HCT116 (cell line): ENCODE measurements around the gene LAS1L.
"Not testable (repeated sequence)": the region's sequence is repeated elsewhere in the genome, so short reads cannot be mapped to it uniquely, and the experiment has no call there.

ENCODE experiments used
- EZH2phosphoT487 ChIP-seq: fragments of 200-600 bp; IDR thresholded peaks from 2 replicates; pipeline ENCODE4 v1.6.1; 2018; ENCODE audit warnings: antibody characterized with exemption, borderline replicate concordance
- POLR2A ChIP-seq: IDR thresholded peaks from 2 replicates; pipeline ENCODE4 v1.7.0; 2011; ENCODE audit warnings: borderline replicate concordance; ENCODE audit not compliant: insufficient read depth, insufficient read length; ENCODE audit errors: extremely low read depth
- TF ChIP-seq, protein P1 (sequence below), 3 experiments: fragments of 200-600 bp in 1 of 3; sonication (generic) in 1 of 3; IDR thresholded peaks in 2 of 3; conservative IDR thresholded peaks in 1 of 3; 2 replicates each; pipeline ENCODE4 v1.5.1; 2012 to 2017; ENCODE audit warnings: low read depth in 2 of 3, low read length in 2 of 3, antibody characterized with exemption in 1 of 3, borderline replicate concordance in 1 of 3, control low read depth in 1 of 3, mild to moderate bottlenecking in 1 of 3, mixed read lengths in 1 of 3, mixed run types in 1 of 3, moderate library complexity in 1 of 3; ENCODE audit not compliant: insufficient read depth in 1 of 3

DNA sequence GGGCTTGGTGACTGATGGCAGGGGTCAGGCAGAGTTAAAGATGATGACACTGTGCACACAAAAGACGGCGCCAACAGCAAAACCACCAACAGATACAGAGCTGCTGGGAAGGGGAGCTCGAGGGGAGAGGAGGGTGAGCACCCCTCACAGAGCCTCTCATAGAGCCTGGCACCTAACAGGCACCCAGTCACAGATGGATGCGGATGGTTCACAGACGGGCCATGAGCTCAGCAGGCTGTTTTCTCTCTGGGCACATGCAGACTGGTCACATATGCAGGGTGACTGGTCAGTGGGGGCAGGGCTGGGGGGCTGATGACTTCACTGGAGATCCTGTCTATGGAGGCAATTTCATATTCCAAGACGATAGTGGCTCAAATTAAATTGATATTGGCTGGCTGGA is 15.1 kb downstream of the LAS1L start:
- TF ChIP-seq, protein P1, sequence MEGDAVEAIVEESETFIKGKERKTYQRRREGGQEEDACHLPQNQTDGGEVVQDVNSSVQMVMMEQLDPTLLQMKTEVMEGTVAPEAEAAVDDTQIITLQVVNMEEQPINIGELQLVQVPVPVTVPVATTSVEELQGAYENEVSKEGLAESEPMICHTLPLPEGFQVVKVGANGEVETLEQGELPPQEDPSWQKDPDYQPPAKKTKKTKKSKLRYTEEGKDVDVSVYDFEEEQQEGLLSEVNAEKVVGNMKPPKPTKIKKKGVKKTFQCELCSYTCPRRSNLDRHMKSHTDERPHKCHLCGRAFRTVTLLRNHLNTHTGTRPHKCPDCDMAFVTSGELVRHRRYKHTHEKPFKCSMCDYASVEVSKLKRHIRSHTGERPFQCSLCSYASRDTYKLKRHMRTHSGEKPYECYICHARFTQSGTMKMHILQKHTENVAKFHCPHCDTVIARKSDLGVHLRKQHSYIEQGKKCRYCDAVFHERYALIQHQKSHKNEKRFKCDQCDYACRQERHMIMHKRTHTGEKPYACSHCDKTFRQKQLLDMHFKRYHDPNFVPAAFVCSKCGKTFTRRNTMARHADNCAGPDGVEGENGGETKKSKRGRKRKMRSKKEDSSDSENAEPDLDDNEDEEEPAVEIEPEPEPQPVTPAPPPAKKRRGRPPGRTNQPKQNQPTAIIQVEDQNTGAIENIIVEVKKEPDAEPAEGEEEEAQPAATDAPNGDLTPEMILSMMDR (IDR thresholded peaks at IDR 0.05 in 2 of 3, conservative IDR thresholded peaks at IDR 0.05 in 1 of 3; ENCODE audit: borderline replicate concordance in 1 of 3, insufficient read depth in 1 of 3, low read depth in 2 of 3, low read length in 2 of 3), result not testable (repeated sequence)
- not testable (repeated sequence) for TF ChIP-seq POLR2A, EZH2phosphoT487
